Iris pigment epithelial cell (primary cell): ENCODE results near the gene ALDH1L2.
"Not testable (repeated sequence)": the region's sequence is repeated elsewhere in the genome, so short reads cannot be mapped to it uniquely, and the experiment has no call there.

Experiments
- DNase-seq: peaks from one replicate; pipeline ENCODE4 v3.0.0-alpha.2; 2011; ENCODE audit warnings: low read depth

ALDH1L2 gene

DNA sequence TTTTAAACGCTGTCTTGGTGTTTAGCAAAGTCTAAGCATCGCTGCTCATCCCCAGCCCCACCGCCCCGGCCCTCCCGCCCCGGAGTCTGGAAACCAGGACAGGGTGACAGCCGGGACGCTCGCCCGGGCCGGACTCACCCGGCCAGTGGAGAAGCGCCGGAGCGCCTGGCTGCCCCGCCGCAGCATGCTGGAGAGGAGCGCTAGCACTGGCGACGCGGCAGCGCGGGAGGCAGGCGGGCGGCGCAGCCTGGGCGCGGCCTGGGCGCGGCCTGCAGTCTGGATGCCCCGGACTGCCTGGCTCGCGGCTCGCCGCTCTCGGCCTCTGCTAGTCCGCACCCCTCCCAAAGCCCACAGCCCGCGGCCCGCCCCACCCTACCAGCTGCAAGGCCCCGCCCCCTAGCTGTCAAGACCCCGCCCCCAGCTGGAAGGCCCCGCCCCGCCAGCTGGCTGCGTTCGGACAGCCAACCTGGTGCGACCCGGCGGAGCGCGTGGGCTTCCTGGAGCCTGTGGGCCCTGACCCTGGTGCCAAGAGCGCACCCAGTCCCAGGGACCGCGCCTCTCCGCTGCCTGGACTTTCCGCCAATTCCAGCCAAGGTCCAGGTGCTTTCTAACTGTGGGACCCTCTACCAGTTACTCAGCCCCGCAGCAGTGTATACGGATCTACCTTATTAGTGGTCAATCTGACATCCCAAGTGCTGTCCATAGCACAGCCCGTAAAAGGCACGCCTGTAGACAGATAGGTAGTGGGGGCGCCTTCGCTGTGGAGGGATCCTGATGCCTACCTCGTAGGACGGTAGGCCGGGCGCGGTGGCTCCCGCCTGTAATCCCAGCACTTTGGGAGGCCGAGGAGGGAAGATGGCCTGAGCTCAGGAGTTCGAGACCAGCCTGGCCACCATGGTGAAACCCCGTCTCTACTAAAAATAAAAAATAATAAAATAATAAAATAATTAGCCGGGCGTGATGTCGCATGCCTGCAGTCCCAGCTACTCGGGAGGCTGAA, at the start of gene ALDH1L2:
Gene ALDH1L2, minus strand, starts transcription at position 208 of the 1,000 bp plus-strand sequence. Its CDS starts 22 bp downstream, at position 186.
- peak; percentile 92 for DNase-seq

DNA sequence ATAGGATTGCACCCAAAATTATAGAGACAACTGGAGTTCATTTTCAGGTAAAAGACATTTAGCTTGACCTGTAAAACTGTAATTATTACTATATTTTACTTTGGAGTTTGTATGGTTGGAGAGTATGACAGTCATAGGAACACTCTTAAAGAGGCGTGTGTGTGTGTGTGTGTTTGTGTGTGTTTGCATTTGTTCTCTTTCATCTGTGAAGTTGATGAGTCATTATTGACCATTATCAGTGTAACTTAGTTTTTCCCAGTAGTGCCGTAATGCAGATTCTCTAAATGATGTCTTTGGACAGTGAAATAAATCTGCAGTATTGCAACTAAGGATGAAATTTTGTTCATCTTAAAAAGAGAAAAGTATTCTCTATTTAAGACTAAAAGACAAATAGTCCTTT, 36.3 kb upstream of the ALDH1L2 start:
- peak; percentile 37 for DNase-seq

DNA sequence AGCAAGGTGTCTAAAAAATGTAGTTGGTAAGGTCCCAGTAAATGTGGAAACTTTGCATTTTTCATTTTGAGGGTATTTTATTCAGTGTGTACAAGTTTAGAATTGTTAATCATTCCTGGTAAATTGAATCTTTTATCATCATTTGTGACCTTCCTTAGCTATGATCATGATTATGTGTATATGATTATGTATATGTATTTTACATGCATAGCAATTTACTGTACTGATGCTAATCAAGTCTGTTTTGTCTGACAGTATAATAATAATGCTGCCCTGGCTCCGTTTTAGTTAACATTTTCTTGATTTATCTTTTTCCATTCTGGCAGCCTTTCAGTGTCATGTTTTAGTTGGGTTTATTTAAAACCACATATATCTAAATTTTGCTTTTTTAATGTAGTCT, 32.7 kb upstream of the ALDH1L2 start:
- no peak for DNase-seq

DNA sequence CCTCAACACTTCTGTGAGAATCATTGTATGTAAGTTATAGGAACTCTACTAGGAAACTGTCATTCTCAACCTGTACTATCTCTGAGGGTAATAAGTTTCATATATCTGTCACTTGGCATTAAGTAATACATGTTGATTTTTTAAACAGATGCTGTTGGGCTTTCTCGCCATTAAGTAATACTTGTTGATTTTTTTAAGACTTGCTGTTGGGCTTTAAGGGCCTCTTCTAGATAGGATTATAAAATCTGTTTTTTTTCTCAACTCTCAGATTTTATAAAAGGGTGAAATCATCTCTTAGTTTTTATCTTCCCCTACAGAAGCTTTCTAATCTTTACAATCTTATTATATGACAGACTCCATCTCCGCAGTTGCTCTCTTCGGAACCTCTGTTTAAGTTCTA, 28.8 kb upstream of the ALDH1L2 start:
- DNase-seq = no peak

DNA sequence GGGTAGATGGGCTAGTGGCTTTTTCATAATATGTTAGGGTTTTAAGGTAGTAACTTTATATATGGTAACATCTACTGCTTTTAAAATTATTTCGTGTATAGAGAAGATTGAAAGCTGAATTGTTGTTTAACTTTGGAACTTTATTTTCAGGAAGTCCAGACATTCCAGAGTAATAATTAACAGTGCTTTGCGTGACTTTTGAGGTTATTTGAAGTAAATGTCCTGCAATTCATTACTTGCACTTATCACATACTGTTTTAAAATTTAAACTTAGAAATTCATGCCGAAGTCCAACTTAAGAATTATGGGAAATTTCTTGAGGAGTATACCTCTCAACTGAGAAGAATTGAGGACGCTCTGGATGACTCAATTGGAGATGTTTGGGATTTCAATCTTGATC, 26.6 kb upstream of the ALDH1L2 start:
- no peak for DNase-seq

DNA sequence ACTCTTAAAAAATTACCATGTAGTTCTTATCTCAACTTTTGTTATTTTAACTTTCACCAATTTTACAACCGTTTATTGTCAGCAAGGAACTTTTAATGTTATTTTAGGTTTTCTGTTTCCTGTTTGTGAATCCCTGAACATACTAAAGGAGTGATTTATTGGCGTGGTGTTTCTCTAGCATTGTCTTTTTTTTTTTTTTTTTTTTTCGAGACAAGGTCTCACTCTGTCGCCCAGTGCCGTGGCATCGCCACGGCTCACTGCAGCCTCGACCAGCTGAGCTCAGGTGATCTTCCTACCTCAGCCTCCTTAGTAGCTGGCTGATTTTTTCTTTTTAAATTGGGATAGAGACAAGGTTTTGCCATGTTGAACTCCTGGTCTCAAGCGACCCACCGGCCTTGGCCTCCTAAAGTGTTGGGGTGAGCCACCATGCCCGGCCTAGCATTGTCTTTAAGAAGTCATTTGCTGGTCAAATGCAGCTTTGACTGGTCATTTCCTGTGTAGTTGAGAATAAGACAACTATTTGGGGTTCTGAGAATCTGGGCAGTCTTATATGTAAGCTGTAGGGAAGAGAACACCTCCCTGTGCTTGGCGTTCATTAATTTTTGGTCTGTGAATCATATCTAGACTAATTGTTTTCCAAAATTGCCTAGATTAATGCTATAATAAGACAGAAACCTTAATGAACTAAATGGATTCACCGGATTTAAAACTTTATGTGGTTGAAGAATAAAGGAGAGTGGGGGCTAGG, 25.4 kb upstream of the ALDH1L2 start:
- DNase-seq = peak; percentile 69

DNA sequence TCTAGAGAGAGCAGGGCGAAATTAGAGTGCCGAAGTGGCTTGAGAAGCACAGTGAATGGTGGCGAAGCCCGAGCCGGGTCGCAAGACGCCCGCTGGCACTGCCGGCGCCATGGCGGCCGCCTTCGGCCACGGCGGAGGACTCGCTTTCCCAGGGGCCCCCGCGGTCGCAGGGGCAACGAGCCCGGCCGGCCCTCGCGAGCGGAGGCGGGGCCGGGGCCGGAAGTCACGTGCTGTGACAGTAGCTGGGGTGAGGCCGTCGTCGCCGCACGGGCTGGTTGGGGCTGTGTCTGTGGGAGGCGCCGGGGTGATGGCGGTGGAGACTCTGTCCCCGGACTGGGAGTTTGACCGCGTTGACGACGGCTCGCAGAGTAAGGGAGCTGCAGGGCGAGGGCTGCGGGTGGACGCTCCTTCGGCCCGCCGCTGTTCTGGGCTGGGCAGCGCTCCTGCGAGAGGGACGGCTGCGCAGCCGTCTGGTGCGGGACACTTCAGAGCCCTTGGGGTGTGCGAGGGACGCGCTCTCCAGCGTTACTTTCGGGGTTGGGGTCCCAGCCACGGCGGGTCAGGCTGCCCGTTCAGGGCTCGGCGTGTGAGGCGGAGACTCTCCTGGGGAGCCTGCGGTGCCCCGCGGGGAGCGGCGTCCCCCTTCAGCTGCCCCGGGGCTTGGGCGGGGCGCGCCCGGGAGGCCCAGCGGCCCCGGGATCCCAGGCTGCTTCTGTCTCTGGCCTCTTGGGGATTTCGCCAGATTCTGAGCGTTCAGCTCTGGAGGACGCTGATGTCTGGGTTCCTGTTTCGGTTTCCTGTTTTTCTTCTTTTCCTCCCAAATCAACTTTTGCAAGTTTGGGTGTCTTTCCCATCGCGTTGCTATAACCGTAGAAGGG, 23.5 kb upstream of the ALDH1L2 start, which contains the start of gene WASHC4:
Gene WASHC4, plus strand, starts transcription at position 238 of the 878 bp plus-strand sequence. Its CDS starts 70 bp downstream, at position 308.
- DNase-seq = peak; percentile 91

DNA sequence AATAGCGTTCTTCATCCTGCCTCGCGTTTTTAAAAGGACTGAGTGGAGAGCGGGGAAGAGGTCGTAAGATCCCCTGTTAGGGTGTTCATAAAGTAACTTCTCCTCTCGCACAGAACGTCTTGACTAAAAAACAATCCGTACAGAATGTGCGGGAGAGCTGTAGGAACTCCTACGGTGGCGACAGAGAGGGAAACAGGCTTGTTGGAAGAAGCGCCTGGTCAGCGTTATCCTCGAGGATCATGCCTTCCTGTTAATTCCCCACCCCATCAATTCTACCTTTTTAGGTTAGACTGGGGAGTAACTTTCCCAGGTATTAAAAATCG, 22.9 kb upstream of the ALDH1L2 start:
- no peak for DNase-seq

DNA sequence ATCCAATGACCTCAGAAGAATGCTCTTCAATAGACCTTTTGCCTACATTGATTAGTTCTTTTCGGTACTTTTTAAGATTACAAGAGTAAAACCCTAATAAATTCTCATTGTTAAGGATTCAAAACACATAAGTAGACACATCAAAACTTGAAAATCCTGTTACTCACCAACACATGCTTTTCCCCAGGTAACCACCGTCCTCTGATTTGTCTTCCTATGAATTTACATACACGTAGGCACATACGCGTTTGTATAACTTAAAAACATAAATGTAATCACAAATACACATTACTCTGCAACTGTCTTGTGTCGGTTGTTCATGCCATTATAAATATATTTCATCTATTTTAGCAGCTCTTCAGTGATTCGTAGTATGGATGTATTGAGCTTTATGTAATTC, 22.4 kb upstream of the ALDH1L2 start:
- no peak for DNase-seq

DNA sequence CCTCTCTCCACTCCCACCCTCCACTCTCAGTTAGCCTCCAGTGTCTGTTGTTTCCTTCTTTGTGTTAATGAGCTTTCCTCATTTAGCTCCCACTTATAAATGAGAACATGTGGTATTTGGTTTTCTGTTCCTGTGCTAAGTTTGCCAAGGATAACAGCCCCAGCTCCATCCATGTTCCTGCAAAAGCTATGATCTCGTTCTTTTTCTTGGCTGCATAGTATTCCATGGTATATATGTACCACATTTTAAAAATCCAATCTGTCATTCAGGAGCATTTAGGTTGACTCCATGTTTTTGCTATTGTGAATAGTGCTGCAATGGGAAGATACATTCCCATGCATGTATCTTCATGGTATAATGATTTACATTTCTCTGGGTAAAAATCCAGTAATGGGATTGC, 20.5 kb upstream of the ALDH1L2 start:
- no peak for DNase-seq

DNA sequence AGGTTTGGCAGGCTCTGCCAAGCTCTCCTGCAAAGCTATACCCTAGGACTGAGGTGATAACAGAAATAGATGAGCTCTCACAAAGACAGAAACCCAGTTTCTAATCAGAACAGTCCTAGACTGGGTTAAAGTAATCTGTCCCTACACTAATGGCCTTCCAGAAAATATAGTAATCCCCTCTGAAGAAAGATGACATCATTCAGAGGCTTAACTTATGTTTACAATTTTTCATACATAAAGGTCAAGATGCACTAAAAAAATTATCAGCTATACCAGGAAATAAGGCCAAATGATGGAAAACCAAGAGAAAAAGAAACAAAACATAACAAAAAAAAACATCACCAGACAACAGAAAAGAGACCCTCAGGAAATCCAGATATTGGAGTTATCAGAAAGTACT, 18.4 kb upstream of the ALDH1L2 start:
- DNase-seq = no peak

DNA sequence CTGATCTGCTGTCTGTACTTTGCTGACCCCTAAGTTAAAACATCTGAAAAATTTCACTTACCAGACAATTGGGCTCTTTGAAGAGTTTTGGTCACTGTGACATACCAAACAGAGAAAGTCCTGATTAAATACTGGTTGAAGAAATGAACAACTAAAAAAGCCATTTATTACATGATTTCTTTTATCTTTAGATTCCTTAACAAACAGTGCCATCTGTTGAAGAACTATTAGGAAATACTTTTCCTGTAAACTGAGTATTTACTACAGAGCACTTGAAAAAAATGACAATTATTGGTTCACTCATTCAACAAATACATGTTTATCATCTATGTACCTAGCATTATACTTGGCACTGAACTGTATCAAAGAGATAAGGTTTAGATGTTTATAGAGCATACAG, 16.7 kb upstream of the ALDH1L2 start:
- peak; percentile 37 for DNase-seq

DNA sequence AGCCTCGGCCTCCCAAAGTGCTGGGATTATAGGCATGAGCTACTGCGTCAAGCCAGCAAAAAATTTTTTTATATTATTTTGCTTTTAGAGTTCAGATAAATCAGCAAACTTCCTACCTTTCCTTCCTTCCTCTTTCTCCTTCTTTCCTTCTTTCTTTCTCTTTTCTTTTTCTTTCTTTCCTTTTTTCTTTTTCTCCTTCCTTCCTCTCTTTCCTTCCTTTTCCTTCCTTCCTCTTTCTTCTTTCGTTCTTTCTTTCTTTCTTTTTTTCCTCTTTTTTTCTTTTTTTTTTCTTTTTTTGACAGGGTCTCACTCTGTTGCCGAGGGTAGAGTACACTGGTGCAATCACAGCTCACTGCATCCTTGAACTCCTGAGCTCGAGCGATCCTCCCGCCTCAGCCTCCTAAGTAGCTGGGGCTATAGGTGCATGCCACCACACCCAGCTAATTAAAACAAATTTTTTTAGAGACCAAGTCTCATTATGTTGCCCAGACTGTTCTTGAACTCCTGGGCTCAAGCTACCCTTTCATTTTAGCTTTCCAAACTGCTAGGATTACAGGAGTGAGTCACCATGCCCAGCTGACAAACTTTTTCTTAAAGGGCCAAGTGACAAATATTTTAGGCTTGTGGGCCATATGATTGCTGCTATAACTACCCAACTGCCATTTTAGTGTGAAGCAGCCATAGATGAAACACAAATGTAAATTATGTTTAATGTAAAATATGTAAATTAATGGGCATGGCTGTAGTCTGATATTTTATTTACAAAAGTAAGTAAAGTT, 16.1 kb upstream of the ALDH1L2 start:
- peak; percentile 79 for DNase-seq

DNA sequence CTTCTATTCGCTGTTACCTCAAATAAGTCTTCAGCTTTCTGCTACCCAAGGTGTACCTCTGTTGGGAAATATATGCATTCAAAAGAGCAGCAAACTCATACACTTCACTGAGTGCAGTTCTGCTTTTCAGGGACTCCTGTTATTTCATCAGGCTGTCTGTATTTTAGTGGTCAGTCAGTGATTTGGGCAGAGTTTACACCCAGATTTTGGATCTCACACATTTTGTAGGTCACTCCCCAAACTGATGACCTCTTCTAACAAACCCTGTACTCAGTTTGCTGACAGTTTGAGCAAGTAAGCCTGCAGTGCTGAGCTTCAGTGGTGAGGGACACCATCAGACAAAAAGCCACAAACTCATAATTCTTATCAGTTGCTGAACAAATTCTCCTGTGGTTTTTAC, 15.1 kb upstream of the ALDH1L2 start:
- no peak for DNase-seq

DNA sequence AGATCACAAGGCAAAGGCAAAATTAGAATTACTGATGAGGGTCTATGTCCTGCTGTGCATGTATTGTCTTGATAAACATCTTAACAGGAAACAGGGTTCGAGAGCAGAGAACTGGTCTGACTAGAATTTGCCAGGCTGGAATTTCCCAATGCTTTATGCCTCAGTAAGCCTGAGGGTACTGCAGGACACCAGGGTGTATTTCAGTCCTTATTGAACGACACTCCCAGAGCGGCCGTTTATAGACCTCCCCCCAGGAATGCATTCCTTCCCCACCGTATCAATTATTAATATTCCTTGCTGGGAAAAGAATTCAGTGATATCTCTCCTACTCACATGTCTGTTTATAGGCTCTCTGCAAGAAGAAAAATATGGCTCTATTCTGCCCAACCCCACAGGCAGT, 11.1 kb upstream of the ALDH1L2 start:
- DNase-seq = not testable (repeated sequence)

DNA sequence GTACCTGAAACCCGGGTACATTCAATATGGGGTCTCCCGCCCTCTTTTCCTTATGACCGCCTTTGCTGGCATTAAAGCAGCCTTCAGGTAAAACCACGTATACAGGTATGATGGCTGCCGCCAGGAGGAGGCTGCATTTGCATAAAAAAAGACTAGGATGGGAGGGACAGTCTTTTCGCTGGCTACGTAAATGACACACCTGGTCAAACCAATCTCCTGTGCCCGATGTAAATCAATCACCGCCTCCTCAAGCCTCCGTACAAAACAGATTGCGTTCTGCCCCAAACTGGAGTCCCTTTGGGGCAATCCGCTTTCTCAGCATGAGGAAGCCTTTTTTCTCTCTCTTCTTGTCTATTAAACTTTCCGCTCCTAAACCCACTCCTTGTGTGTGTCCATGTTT, 8.1 kb upstream of the ALDH1L2 start:
- no peak for DNase-seq

DNA sequence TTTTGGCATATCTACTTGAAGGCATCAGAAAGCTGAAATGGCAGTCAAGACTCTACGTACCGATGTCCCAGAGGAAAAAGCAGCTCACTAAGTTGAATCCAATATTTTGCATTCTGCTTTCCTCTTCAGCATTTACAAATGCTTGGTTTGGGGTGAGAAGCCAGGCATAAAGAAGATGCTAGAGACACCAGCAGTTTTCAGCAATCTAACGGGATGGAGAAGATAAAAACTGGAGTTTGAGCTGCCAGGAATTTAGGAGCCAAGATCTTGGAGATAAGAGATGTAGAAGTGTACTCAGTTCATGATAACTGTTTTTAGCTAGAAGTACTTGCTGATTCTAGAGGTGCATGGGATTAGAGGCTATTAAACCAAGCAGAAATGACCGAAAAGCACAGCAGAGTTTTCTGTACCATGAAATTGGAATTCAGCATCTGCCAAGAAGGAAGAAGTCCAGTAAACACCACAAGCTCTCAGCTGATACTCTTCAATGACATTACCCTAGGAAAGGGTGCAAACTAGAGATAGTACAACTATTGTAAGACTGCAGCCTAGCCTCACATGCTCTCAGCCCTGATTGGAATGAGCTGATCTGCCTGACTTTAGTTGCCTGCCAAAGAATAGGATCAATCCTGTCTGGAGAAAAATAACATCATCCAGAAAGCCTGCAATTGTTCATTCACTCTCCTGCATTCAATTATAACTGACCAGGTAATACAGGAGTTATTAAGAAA, 7.4 kb upstream of the ALDH1L2 start:
- DNase-seq = no peak

DNA sequence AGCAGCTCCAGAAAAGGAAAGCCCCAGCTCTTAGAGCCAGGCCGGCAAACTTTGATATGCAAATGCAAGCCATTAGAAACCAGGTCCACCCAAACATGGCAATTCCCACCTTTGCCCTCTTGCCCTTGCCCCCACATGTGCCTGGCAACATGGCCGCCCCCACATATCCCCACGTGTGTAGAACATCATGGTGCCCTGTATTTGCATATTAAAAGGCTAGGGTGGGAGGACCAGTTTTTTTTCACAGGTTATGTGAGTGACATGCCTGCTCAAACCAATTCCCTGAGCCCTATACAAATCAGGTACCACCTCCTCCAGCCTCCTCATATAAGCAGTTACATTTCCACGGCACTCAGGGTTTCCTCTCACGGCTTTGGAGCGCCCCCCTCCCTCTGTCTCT, 6.1 kb upstream of the ALDH1L2 start:
- DNase-seq = no peak

DNA sequence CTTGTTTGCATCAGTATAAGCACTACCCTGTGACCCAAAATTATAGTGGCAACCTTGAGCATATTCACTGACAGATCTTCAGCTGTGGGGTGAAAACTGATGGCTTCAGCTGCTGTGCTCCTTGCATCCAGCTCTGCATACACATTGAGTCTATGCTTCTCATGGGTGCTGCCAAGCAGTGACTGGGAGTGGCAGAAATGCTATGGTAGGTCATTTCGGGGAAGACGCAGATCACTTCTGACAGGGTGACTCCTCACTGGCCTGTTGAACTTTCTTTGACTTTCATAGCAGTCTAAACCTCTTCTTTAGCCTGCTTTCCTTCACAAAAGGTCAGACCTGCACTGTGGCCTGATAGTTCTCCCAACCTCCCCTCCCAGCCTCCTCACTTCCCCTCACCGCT, 5.6 kb upstream of the ALDH1L2 start:
- no peak for DNase-seq

DNA sequence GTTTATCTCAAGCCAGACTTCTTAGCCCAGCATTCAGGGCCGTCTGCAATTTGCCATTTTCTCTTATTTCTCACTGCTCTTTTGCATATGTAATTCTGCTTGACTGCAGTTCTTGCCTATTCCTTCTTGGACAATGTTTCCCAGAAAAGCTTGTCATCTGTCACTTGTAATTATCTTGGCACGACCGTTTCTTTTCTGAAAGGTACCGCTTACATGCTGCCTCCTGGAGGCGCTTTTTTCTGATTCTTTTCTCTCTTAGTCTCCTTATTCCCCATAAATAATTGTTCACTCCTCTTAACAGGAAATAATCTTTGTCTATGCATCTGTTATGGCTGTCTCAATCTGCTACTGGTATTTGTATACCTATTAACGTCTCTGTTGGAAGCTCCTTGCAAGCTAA, 1.2 kb upstream of the ALDH1L2 start:
- DNase-seq = no peak
